ENCODE measurements around the gene PARP3.
A peak's percentile ranks its signal among the peaks of the same experiment; 100 is the strongest.

The PARP3 gene

GRCh38 chr3:51966486-51966885 is 24.3 kb downstream of the PARP3 start:
- no peak for TF ChIP-seq MAX (IDR thresholded peaks at IDR 0.05)
- TF ChIP-seq RAD21 (IDR thresholded peaks at IDR 0.05; ENCODE audit: low read depth), result no peak

- no peak for TF ChIP-seq REST (IDR thresholded peaks at IDR 0.05; ENCODE audit: low read depth)
- TF ChIP-seq ZBTB7A (IDR thresholded peaks at IDR 0.05; ENCODE audit: low read depth), result no peak
- no peak for TF ChIP-seq YY1 (IDR thresholded peaks at IDR 0.05; ENCODE audit: low read depth)
- TF ChIP-seq FOXM1 (IDR thresholded peaks at IDR 0.05; ENCODE audit: borderline replicate concordance, low read depth), result no peak
- TF ChIP-seq TCF12 (IDR thresholded peaks at IDR 0.05; ENCODE audit: low read depth), result no peak
- no peak for TF ChIP-seq EGR1 (IDR thresholded peaks at IDR 0.05)
- TF ChIP-seq NFIC (IDR thresholded peaks at IDR 0.05), result no peak
- TF ChIP-seq TEAD4 (IDR thresholded peaks at IDR 0.05), result no peak
- no peak for TF ChIP-seq CEBPB (IDR thresholded peaks at IDR 0.05)
- TF ChIP-seq CREB1 (IDR thresholded peaks at IDR 0.05; ENCODE audit: low read depth), result no peak
- TF ChIP-seq TAF1 (IDR thresholded peaks at IDR 0.05; ENCODE audit: low read depth), result no peak
- TF ChIP-seq RAD21 (IDR thresholded peaks at IDR 0.05; ENCODE audit: low read depth), result no peak
- no peak for TF ChIP-seq EP300 (IDR thresholded peaks at IDR 0.05; ENCODE audit: borderline replicate concordance)
- TF ChIP-seq, protein P1, sequence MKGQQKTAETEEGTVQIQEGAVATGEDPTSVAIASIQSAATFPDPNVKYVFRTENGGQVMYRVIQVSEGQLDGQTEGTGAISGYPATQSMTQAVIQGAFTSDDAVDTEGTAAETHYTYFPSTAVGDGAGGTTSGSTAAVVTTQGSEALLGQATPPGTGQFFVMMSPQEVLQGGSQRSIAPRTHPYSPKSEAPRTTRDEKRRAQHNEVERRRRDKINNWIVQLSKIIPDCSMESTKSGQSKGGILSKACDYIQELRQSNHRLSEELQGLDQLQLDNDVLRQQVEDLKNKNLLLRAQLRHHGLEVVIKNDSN (IDR thresholded peaks at IDR 0.05), result no peak
- no peak for TF ChIP-seq MAX (IDR thresholded peaks at IDR 0.05)
Measured at GRCh38 chr3:51966922-51967383, 24.8 kb downstream of the PARP3 start.

DNA sequence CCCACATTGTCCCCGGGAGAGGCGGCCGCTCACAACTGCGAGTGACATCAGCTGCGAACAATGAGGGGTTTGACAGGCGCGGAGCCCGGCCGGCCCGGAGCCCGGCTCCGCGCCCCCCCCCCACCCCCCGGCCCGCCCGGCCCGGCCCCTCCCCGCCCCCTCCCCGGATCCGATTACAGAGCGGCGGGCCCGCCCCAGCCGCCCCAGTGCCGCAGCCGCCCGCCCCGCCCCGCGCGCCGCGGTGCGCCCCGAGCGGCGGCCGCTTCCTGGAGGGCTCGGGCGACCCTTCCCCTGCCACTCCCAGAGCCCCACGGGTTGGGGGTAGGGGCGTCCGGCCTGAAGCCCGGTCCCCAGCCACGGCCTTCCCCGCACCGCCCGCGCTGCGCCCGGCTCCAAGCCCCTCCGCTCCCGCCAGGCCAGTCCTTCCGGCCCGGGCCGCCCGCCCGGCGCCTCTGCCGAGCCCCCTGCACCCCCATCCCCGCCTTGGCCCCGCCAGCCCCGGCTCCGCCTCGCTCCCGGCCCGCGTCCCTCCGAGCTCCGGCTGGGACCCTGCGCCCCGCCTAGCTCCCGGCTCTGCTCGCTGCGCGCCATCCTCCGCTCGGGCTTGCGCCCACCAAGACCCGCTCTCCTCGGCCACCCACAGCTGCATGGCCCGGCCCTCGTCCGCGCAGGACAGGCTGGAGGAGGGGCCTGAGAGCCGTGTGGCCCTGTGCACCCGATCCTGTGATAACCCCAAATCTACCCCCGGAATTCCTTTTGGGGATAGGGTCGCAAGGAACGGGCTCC is 25.4 kb downstream of the PARP3 start, which contains the start of gene PCBP4:
TSS of gene PCBP4 (minus strand) at position 71 of the 786 bp plus-strand sequence. CDS start 6,214 bp downstream, outside the sequence.
- TF ChIP-seq TEAD4 (IDR thresholded peaks at IDR 0.05) (no peak), ZBTB7A (IDR thresholded peaks at IDR 0.05; ENCODE audit: low read depth) (peak; percentile 87)

- no peak for TF ChIP-seq REST (IDR thresholded peaks at IDR 0.05; ENCODE audit: low read depth)
- no peak for TF ChIP-seq FOXM1 (IDR thresholded peaks at IDR 0.05; ENCODE audit: borderline replicate concordance, low read depth)
- TF ChIP-seq TCF12 (IDR thresholded peaks at IDR 0.05; ENCODE audit: low read depth), result 0 out of 2 replicates have a peak, but pooled peaks have one; percentile 17
- 0 out of 2 replicates have a peak, but pooled peaks have one; percentile 19 for TF ChIP-seq EGR1 (IDR thresholded peaks at IDR 0.05)
Measured at GRCh38 chr3:51968170-51968775, 26.1 kb downstream of the PARP3 start.

- TF ChIP-seq ZBTB7A (IDR thresholded peaks at IDR 0.05; ENCODE audit: low read depth) (0 out of 2 replicates have a peak, but pooled peaks have one; percentile 35), EGR1 (IDR thresholded peaks at IDR 0.05) (no peak)
Measured at GRCh38 chr3:51968883-51969678, 26.9 kb downstream of the PARP3 start.

GRCh38 chr3:51969841-51970240 is 27.7 kb downstream of the PARP3 start:
- no peak for TF ChIP-seq FOXM1 (IDR thresholded peaks at IDR 0.05; ENCODE audit: borderline replicate concordance, low read depth)
